Erythroblast (primary cell): ENCODE results near the gene RGS1.

Source experiments
- GATA1 ChIP-seq: IDR thresholded peaks from 2 replicates; pipeline ENCODE4 v1.6.1; 2011; ENCODE audit warnings: low read depth, mild to moderate bottlenecking, control low read depth, low read length, moderate library complexity
- POLR2A ChIP-seq: IDR thresholded peaks from 2 replicates; pipeline ENCODE4 v1.6.1; 2011; ENCODE audit warnings: mild to moderate bottlenecking, low read length

- TF ChIP-seq POLR2A (no peak), GATA1 (no peak)
Observed at GRCh38 chr1:192584866-192585265, 9.3 kb downstream of the RGS1 start.
